ENCODE measurements around the gene DLL1.

DNA sequence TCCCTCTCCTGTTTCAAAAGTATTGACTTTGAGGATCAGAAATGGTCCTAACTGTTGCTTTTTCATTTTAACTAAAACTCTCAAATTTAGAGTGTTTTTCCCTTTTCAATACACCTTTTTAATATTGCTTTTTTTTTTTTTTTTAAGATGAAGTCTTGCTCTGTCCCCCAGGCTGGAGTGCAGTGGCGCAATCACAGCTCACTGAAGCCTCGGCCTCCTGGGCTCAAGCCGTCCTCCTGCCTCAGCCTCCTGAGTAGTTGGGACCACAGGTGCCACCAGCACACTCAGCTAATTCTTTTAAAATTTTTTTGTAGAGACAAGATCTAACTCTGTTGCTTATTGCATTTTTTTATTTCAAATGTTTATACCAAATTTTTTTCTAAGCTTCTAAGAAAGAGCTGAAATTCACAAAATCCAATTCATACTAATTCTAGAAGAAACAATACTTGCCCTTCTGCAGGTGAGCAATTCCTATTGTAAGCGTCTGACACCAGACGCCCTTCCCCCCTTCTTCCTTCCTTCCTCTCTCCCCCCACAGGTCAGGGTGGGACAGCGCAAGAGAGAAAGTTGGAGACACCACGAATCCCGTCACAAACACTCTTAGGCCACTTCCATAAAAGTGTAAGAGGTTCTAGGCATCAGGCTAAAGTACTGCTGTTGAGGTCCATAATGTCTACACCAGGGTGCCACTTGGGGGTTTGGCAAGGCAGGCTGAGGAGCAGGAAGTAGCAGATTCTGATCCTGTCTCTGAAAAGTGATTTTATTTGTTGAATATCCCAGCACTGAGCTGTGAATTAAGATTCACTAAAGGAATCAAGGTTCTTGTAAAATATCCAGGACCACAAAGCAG, 12.8 kb downstream of the DLL1 start:
- TF ChIP-seq POLR2A (IDR thresholded peaks at IDR 0.05) (no peak), EP300 (IDR thresholded peaks at IDR 0.05) (no peak)
- TF ChIP-seq, protein P1, sequence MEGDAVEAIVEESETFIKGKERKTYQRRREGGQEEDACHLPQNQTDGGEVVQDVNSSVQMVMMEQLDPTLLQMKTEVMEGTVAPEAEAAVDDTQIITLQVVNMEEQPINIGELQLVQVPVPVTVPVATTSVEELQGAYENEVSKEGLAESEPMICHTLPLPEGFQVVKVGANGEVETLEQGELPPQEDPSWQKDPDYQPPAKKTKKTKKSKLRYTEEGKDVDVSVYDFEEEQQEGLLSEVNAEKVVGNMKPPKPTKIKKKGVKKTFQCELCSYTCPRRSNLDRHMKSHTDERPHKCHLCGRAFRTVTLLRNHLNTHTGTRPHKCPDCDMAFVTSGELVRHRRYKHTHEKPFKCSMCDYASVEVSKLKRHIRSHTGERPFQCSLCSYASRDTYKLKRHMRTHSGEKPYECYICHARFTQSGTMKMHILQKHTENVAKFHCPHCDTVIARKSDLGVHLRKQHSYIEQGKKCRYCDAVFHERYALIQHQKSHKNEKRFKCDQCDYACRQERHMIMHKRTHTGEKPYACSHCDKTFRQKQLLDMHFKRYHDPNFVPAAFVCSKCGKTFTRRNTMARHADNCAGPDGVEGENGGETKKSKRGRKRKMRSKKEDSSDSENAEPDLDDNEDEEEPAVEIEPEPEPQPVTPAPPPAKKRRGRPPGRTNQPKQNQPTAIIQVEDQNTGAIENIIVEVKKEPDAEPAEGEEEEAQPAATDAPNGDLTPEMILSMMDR (IDR thresholded peaks at IDR 0.05) = no peak

All from suprapubic skin (tissue), 3 donors.